Measurements from ENCODE around the gene DAAM1. TPM values are rescaled to one million over a fixed set of nuclear protein-coding genes. Genes with fewer than 3 reads are reported as not detected.

The DAAM1 gene
- total and polyA plus RNA-seq, 12 donors = 7.4 to 37.4 (median 24.9) TPM

GRCh38 chr14:59228421-59228820, 40.0 kb downstream of the DAAM1 start:
- Histone ChIP-seq H3K9me3 (replicated peaks in 1 of 3) (no peaks in the 10 kb centered on the region), H3K4me1 (replicated peaks in 1 of 2) (no peaks in the 10 kb centered on the region), H3K27ac (no peak overlapping the region), H3K36me3 (replicated peaks in 1 of 2) (no peaks in the 10 kb centered on the region), H3K27me3 (no peaks in the 10 kb centered on the region), H3K4me3 (no peak overlapping the region)
- DNase-seq = no peak
- intact Hi-C loops (cut with DNase I) = no loop called here
- WGBS, 4 donors = 55 to 71% (median 70%) methylated on average over 3 of the region's 3 CpGs
- no peak for TF ChIP-seq POLR2A (IDR thresholded peaks at IDR 0.05)
- TF ChIP-seq CTCF (IDR thresholded peaks at IDR 0.05) = no peak

GRCh38 chr14:59229653-59230406, 41.4 kb downstream of the DAAM1 start:
- H3K36me3 ChIP-seq (replicated peaks in 1 of 2) = no peaks in the 10 kb centered on the region
- no peak overlapping the region for H3K27ac ChIP-seq
- no peaks in the 10 kb centered on the region for H3K27me3 ChIP-seq
- H3K9me3 ChIP-seq (replicated peaks in 1 of 3) = no peaks in the 10 kb centered on the region
- H3K4me3 ChIP-seq = no peak overlapping the region
- no peaks in the 10 kb centered on the region for H3K4me1 ChIP-seq (replicated peaks in 1 of 2)
- TF ChIP-seq CTCF (IDR thresholded peaks at IDR 0.05) (no peak), POLR2A (IDR thresholded peaks at IDR 0.05) (no peak)
- intact Hi-C loops (cut with DNase I) = no loop called here
- no peak for DNase-seq
- 84 to 88% (median 87%) methylated on average over 3 of the region's 3 CpGs for WGBS, 4 donors

GRCh38 chr14:59236195-59236594, 47.7 kb downstream of the DAAM1 start:
- DNase-seq = no peak
- Histone ChIP-seq H3K36me3 (replicated peaks in 1 of 2) (no peaks in the 10 kb centered on the region), H3K27ac (no peak overlapping the region), H3K4me1 (replicated peaks in 1 of 2) (peaks cover 0 to 20% of the 10 kb centered on the region in 2 donors), H3K27me3 (no peaks in the 10 kb centered on the region), H3K4me3 (no peak overlapping the region), H3K9me3 (replicated peaks in 1 of 3) (no peaks in the 10 kb centered on the region)
- WGBS, 4 donors = 77 to 85% (median 81%) methylated on average over 4 of the region's 4 CpGs
- intact Hi-C loops (cut with DNase I) = no loop called here
- no peak for TF ChIP-seq POLR2A (IDR thresholded peaks at IDR 0.05)
- no peak for TF ChIP-seq CTCF (IDR thresholded peaks at IDR 0.05)

- Histone ChIP-seq H3K27me3 (no peaks in the 10 kb centered on the region), H3K4me1 (replicated peaks in 1 of 2) (peaks cover 0 to 31% of the 10 kb centered on the region in 2 donors), H3K9me3 (replicated peaks in 1 of 3) (no peaks in the 10 kb centered on the region), H3K4me3 (no peak overlapping the region), H3K27ac (no peak overlapping the region), H3K36me3 (replicated peaks in 1 of 2) (no peaks in the 10 kb centered on the region)
- DNase-seq = no peak
- TF ChIP-seq POLR2A (IDR thresholded peaks at IDR 0.05) (no peak), CTCF (IDR thresholded peaks at IDR 0.05) (no peak)
- intact Hi-C loops (cut with DNase I) = no loop called here
- WGBS, 4 donors = 61 to 69% (median 65%) methylated on average over 5 of the region's 5 CpGs
Measured at GRCh38 chr14:59238216-59238615, 49.7 kb downstream of the DAAM1 start.
